PC-3 (cell line): Measurements from ENCODE around the gene COMT.

Source experiments
- CTCF ChIP-seq: fragments of 300-600 bp; sonication (generic); conservative IDR thresholded peaks from 2 replicates; pipeline ENCODE4 v1.5.1; 2017; ENCODE audit warnings: antibody characterized with exemption, low read depth, mild to moderate bottlenecking, low read length
- EZH2 ChIP-seq: fragments of 300-600 bp; sonication (generic); IDR thresholded peaks from one replicate; pipeline ENCODE4 v1.6.1; 2017; ENCODE audit warnings: antibody characterized with exemption, mild to moderate bottlenecking, low read length; ENCODE audit not compliant: unreplicated experiment
- EZH2phosphoT487 ChIP-seq: fragments of 300-600 bp; sonication (generic); IDR thresholded peaks from 2 replicates; pipeline ENCODE4 v1.6.1; 2018; ENCODE audit warnings: mild to moderate bottlenecking, antibody characterized with exemption, low read length, borderline replicate concordance

- TF ChIP-seq CTCF = no peak
- TF ChIP-seq EZH2 = no peak
- no peak for TF ChIP-seq EZH2phosphoT487
These were observed 55.3 kb downstream of the COMT start for GRCh38 chr22:19996694-19997384.
